CD4-positive, alpha-beta T cell treated with Interleukin-6 for 4 hours (primary cell): Measurements from ENCODE around the gene FOXC1.

Source experiments
- DNase-seq: peaks from one replicate; pipeline ENCODE4 v3.0.0-alpha.2; 2020; ENCODE audit warnings: mixed read lengths

The FOXC1 gene

GRCh38 chr6:1612974-1613306, 3.2 kb downstream of the FOXC1 start:
- no peak for DNase-seq

- DNase-seq: no peak
Observed at GRCh38 chr6:1613346-1613687, 3.6 kb downstream of the FOXC1 start.

- no peak for DNase-seq
Observed at GRCh38 chr6:1613688-1614447, 4.2 kb downstream of the FOXC1 start.

GRCh38 chr6:1614448-1615150, 4.9 kb downstream of the FOXC1 start:
- no peak for DNase-seq

- no peak for DNase-seq
Observed at GRCh38 chr6:1615151-1615852, 5.6 kb downstream of the FOXC1 start.

- no peak for DNase-seq
Observed at GRCh38 chr6:1615853-1616420, 6.2 kb downstream of the FOXC1 start.

- no peak for DNase-seq
Observed at GRCh38 chr6:1616701-1617463, 7.2 kb downstream of the FOXC1 start.

- no peak for DNase-seq
Observed at GRCh38 chr6:1617466-1618310, 8.0 kb downstream of the FOXC1 start.

GRCh38 chr6:1618311-1619097, 8.8 kb downstream of the FOXC1 start:
- DNase-seq: no peak

- no peak for DNase-seq
Observed at GRCh38 chr6:1619098-1619672, 9.5 kb downstream of the FOXC1 start.

- no peak for DNase-seq
Observed at GRCh38 chr6:1619673-1620503, 10.2 kb downstream of the FOXC1 start.

GRCh38 chr6:1620504-1621069, 10.9 kb downstream of the FOXC1 start:
- DNase-seq: no peak

- no peak for DNase-seq
Observed at GRCh38 chr6:1621070-1621701, 11.5 kb downstream of the FOXC1 start.

- DNase-seq: no peak
Observed at GRCh38 chr6:1622220-1622850, 12.6 kb downstream of the FOXC1 start.

- DNase-seq: no peak
Observed at GRCh38 chr6:1622851-1623768, 13.4 kb downstream of the FOXC1 start.

GRCh38 chr6:1623769-1624057, 14.0 kb downstream of the FOXC1 start:
- DNase-seq: no peak

GRCh38 chr6:1624058-1624850, 14.5 kb downstream of the FOXC1 start:
- DNase-seq: no peak
